Nephron progenitor cell (in vitro differentiated cells): ENCODE results near the gene HHATL.

ENCODE experiments used
- DNase-seq: peaks from one replicate; pipeline ENCODE4 v3.0.0; 2021
- H3K27ac Mint-ChIP-seq: 2 replicates; pipeline ENCODE4 v1.8.0; 2021; ENCODE audit warnings: mild to moderate bottlenecking, moderate library complexity, mixed read lengths
- H3K27me3 Mint-ChIP-seq: 2 replicates; pipeline ENCODE4 v1.8.0; 2021; ENCODE audit warnings: mild to moderate bottlenecking, low read depth, mixed read lengths; ENCODE audit not compliant: poor library complexity
- H3K36me3 Mint-ChIP-seq: 2 replicates; pipeline ENCODE4 v1.8.0; 2021; ENCODE audit warnings: low read depth, mixed read lengths
- H3K4me1 Mint-ChIP-seq: 2 replicates; pipeline ENCODE4 v1.8.0; 2021; ENCODE audit warnings: mixed read lengths
- H3K4me3 Mint-ChIP-seq: 2 replicates; pipeline ENCODE4 v1.8.0; 2021; ENCODE audit warnings: mild to moderate bottlenecking, moderate library complexity, mixed read lengths
- H3K9me3 Mint-ChIP-seq: 2 replicates; pipeline ENCODE4 v1.8.0; 2021; ENCODE audit warnings: mild to moderate bottlenecking, moderate library complexity, mixed read lengths
- CTCF ChIP-seq: fragments of 200-600 bp; sonication (generic); IDR thresholded peaks from 2 replicates; pipeline ENCODE4 v1.5.0; 2021; ENCODE audit warnings: antibody characterized with exemption

The HHATL gene

GRCh38 chr3:42653560-42654330 is 48.9 kb downstream of the HHATL start, which contains the start of gene ZBTB47:
Gene ZBTB47 (plus strand): TSS chr3:42653697. CDS start chr3:42658356, 4,659 bp downstream.
- Mint-ChIP-seq H3K9me3 (no peaks in the 10 kb centered on the region), H3K27me3 (peaks cover 2% of the 10 kb centered on the region), H3K36me3 (peaks cover 10% of the 10 kb centered on the region), H3K4me3 (peak within 1 kb of the TSS; percentile 88), H3K27ac (no peak within 1 kb of the TSS), H3K4me1 (peaks cover 26% of the 10 kb centered on the region)
- DNase-seq = no peak
- TF ChIP-seq CTCF = no peak

GRCh38 chr3:42653303-42653559 is 49.4 kb downstream of the HHATL start:
- peak overlapping the region; percentile 88 for H3K4me3 Mint-ChIP-seq
- peaks cover 10% of the 10 kb centered on the region for H3K36me3 Mint-ChIP-seq
- no peak overlapping the region for H3K27ac Mint-ChIP-seq
- no peak for TF ChIP-seq CTCF
- H3K27me3 Mint-ChIP-seq = peaks cover 2% of the 10 kb centered on the region
- H3K4me1 Mint-ChIP-seq = peaks cover 26% of the 10 kb centered on the region
- H3K9me3 Mint-ChIP-seq = no peaks in the 10 kb centered on the region
- no peak for DNase-seq

GRCh38 chr3:42652611-42653302 is 49.8 kb downstream of the HHATL start:
- H3K27me3 Mint-ChIP-seq = peaks cover 2% of the 10 kb centered on the region
- H3K36me3 Mint-ChIP-seq = peaks cover 15% of the 10 kb centered on the region
- no peak overlapping the region for H3K27ac Mint-ChIP-seq
- no peak for DNase-seq
- H3K9me3 Mint-ChIP-seq = no peaks in the 10 kb centered on the region
- H3K4me1 Mint-ChIP-seq = peaks cover 26% of the 10 kb centered on the region
- TF ChIP-seq CTCF = no peak
- peak overlapping the region; percentile 88 for H3K4me3 Mint-ChIP-seq

GRCh38 chr3:42652251-42652610 is 50.4 kb downstream of the HHATL start:
- DNase-seq = no peak
- Mint-ChIP-seq H3K4me3 (no peak overlapping the region), H3K4me1 (peaks cover 26% of the 10 kb centered on the region)

GRCh38 chr3:42651248-42652091 is 51.1 kb downstream of the HHATL start:
- no peak overlapping the region for H3K4me3 Mint-ChIP-seq
- H3K9me3 Mint-ChIP-seq = no peaks in the 10 kb centered on the region
- peaks cover 26% of the 10 kb centered on the region for H3K4me1 Mint-ChIP-seq
- no peak for DNase-seq
- no peak overlapping the region for H3K27ac Mint-ChIP-seq
- peaks cover 3% of the 10 kb centered on the region for H3K27me3 Mint-ChIP-seq
- TF ChIP-seq CTCF = no peak
- H3K36me3 Mint-ChIP-seq = peaks cover 24% of the 10 kb centered on the region

More at GRCh38 chr3:42652251-42652610, 50.4 kb downstream of the HHATL start:
- Mint-ChIP-seq H3K27ac (no peak overlapping the region), H3K36me3 (peaks cover 17% of the 10 kb centered on the region), H3K9me3 (no peaks in the 10 kb centered on the region), H3K27me3 (peaks cover 2% of the 10 kb centered on the region)
- no peak for TF ChIP-seq CTCF
